K562 (cell line): Measurements from ENCODE around the gene HLA-DMB. TPM values are rescaled to one million over a fixed set of nuclear protein-coding genes. Genes with fewer than 3 reads are reported as not detected.

Experiments used
- ATAC-seq: fragments of 200-7000 bp; cut with Tn5 transposase; 3 replicates; pipeline ENCODE4 v1.9.1; 2020; ENCODE audit warnings: moderate library complexity
- BruUV-seq: library from RNA; stranded (reverse); fragments of 400-500 nt; replicated peaks from 2 replicates; lab custom pipeline; 2021; lab: Mats Ljungman, UMichigan
- CTCF ChIA-PET: fragments of 300-600 bp; formaldehyde crosslinking; extraction: SDS; loops from one replicate; lab custom pipeline; 2021; ENCODE audit warnings: low intra/inter-chr PET ratio; lab: Yijun Ruan, JAX
- POLR2A ChIA-PET: fragments of 300-600, 350-650 bp; sonication (Branson Sonifier 250); formaldehyde crosslinking; extraction: SDS; loops from one replicate; lab custom pipeline; 2021; ENCODE audit warnings: antibody characterized with exemption, inconsistent platforms; lab: Yijun Ruan, JAX
- DNase-seq, 4 experiments: peaks; one replicate each; pipeline versions ENCODE4 v3.0.0 to v3.0.0-alpha.2; 2011 to 2018; ENCODE audit warnings: low spot score in 3 of 4, mixed read lengths in 3 of 4; ENCODE audit errors: extremely low read depth in 1 of 4
- FAIRE-seq: peaks from 2 replicates; lab custom pipeline; 2011; peaks lifted over from hg19 to GRCh38; lab: Jason Lieb, UNC
- H2AFZ ChIP-seq: 2 replicates; pipeline ENCODE4 v1.6.0; 2011; ENCODE audit warnings: low read depth, low read length, control low read depth, inconsistent platforms
- H3K27ac ChIP-seq: fragments of 200-600 bp; 3 replicates; pipeline ENCODE4 v1.8.0; 2011; ENCODE audit warnings: low read depth, mild to moderate bottlenecking, control low read depth, inconsistent platforms, low read length, moderate library complexity, mixed read lengths; ENCODE audit errors: extremely low read depth
- H3K27me3 ChIP-seq, 2 experiments: fragments of 300-600 bp in 1 of 2; 2 replicates in 1 of 2; 3 replicates in 1 of 2; pipeline versions ENCODE4 v1.6.0 to v1.8.0; 2011; ENCODE audit warnings: inconsistent platforms in 2 of 2, low read length in 2 of 2, mild to moderate bottlenecking in 1 of 2, mixed read lengths in 1 of 2, moderate library complexity in 1 of 2; ENCODE audit not compliant: control insufficient read depth in 2 of 2, insufficient read depth in 2 of 2
- H3K36me3 ChIP-seq: fragments of 300-600 bp; 3 replicates; pipeline ENCODE4 v1.8.0; 2011; ENCODE audit warnings: mild to moderate bottlenecking, low read length, inconsistent platforms; ENCODE audit not compliant: control insufficient read depth, insufficient read depth
- H3K4me1 ChIP-seq, 2 experiments: fragments of 200-600 bp in 1 of 2; replicated peaks in 1 of 2; 2 replicates in 1 of 2; 3 replicates in 1 of 2; pipeline versions ENCODE4 v1.5.1 to v1.8.0; 2011; ENCODE audit warnings: inconsistent platforms in 2 of 2, low read length in 2 of 2, mild to moderate bottlenecking in 1 of 2, mixed read lengths in 1 of 2, moderate library complexity in 1 of 2; ENCODE audit not compliant: control insufficient read depth in 2 of 2, insufficient read depth in 2 of 2
- H3K4me2 ChIP-seq: 2 replicates; pipeline ENCODE4 v1.6.1; 2011; ENCODE audit warnings: low read length, control low read depth, inconsistent platforms, mixed read lengths; ENCODE audit not compliant: insufficient read depth
- H3K4me3 ChIP-seq: fragments of 200-600 bp; sonication (generic), shearing (Covaris generic); 2 replicates; pipeline ENCODE4 v1.5.1; 2016; ENCODE audit warnings: control low read depth, inconsistent platforms
- H3K79me2 ChIP-seq: fragments of 200-600 bp; 3 replicates; pipeline ENCODE4 v1.8.0; 2011; ENCODE audit warnings: low read length, inconsistent platforms; ENCODE audit not compliant: control insufficient read depth, insufficient read depth
- H3K9ac ChIP-seq, 2 experiments: 2 replicates each; pipeline versions ENCODE4 v1.6.0 to v1.6.1; 2011; ENCODE audit warnings: low read depth in 2 of 2, low read length in 2 of 2, control low read depth in 1 of 2, inconsistent platforms in 1 of 2, mild to moderate bottlenecking in 1 of 2, mixed read lengths in 1 of 2; ENCODE audit not compliant: insufficient read depth in 1 of 2
- H3K9me1 ChIP-seq: one replicate; pipeline ENCODE4 v1.6.0; 2011; ENCODE audit warnings: inconsistent platforms, mild to moderate bottlenecking, low read length, moderate library complexity; ENCODE audit not compliant: control insufficient read depth, insufficient read depth
- H3K9me3 ChIP-seq: replicated peaks from 2 replicates; pipeline ENCODE4 v1.5.1; 2011; ENCODE audit warnings: low read depth, low read length, inconsistent platforms; ENCODE audit not compliant: control insufficient read depth, insufficient read depth
- H4K20me1 ChIP-seq: replicated peaks from 2 replicates; pipeline ENCODE4 v1.6.1; 2011; ENCODE audit warnings: low read length, inconsistent platforms, mixed read lengths; ENCODE audit not compliant: control insufficient read depth, insufficient read depth
- ATF4 ChIP-seq: fragments of 450-650 bp; formaldehyde crosslinking; IDR thresholded peaks from 2 replicates; pipeline ENCODE4 v1.4.0; 2022; ENCODE audit warnings: mild to moderate bottlenecking, moderate library complexity
- PRMT5 ChIP-seq: sonication (generic); formaldehyde crosslinking; IDR thresholded peaks from 2 replicates; pipeline ENCODE4 v1.5.0; 2020; ENCODE audit warnings: missing genetic modification reagents
- REST ChIP-seq, 2 experiments: fragments of 450-650 bp; formaldehyde crosslinking in 1 of 2; IDR thresholded peaks; 2 replicates each; pipeline versions ENCODE4 v1.4.0 to v1.6.1; 2014 to 2020; ENCODE audit warnings: mild to moderate bottlenecking in 2 of 2, borderline replicate concordance in 1 of 2, low read depth in 1 of 2
- SRSF1 ChIP-seq: fragments of 200-400 bp; formaldehyde crosslinking; IDR thresholded peaks from 2 replicates; pipeline ENCODE4 v1.6.1; 2017; ENCODE audit warnings: mild to moderate bottlenecking, low read depth, low read length, moderate library complexity
- TSHZ1 ChIP-seq: fragments of 250-450 bp; sonication (Bioruptor Pico); IDR thresholded peaks from 2 replicates; pipeline ENCODE4 v1.4.0; 2020; ENCODE audit warnings: mild to moderate bottlenecking, moderate library complexity
- ZBTB26 ChIP-seq: fragments of 450-650 bp; formaldehyde crosslinking; IDR thresholded peaks from 2 replicates; pipeline ENCODE4 v1.4.0; 2022; ENCODE audit warnings: missing genetic modification characterization
- WGBS: fragments of 100-300 bp; shearing (Covaris generic); methylation state at CpG from one replicate; pipeline ENCODE4 v1.1.6; 2016; ENCODE audit warnings: low coverage, mixed read lengths; ENCODE audit not compliant: insufficient coverage; ENCODE audit errors: missing lambda C conversion rate; 5-methylcytosine and 5-hydroxymethylcytosine counted together
- in situ Hi-C: fragments of 300-500 bp; cut with MboI; formaldehyde crosslinking; loops from 4 replicates; pipeline ENCODE4 v1.15.0; 2018; ENCODE audit warnings: inconsistent platforms, mixed read lengths
- intact Hi-C: fragments of 100-400 bp; cut with micrococcal nuclease; formaldehyde crosslinking; loops from 2 replicates; pipeline ENCODE4 v1.14.2; 2022
- polyA plus RNA-seq, 8 experiments: library from polyadenylated mRNA; depleted of rRNA in 4 of 8; stranded (reverse) in 5 of 8; unstranded in 3 of 8; fragments of >200 nt; fragmentation: Nextera tagmentation in 2 of 8; fragmentation: Illumina TruSeq in 1 of 8; extraction: Ambion mirVana in 2 of 8; extraction: Trizol in 1 of 8; gene quantifications; 2 replicates each; pipeline versions ENCODE4 v1.2.1 to v1.2.3, GENCODE V29; 2011 to 2014; ENCODE audit warnings: inconsistent platforms in 1 of 8, missing spikeins in 1 of 8
- total RNA-seq, 7 experiments: library from RNA; depleted of rRNA in 6 of 7; stranded (reverse); fragments of >200 nt in 6 of 7; fragmentation: Illumina TruSeq in 2 of 7; extraction: Trizol in 2 of 7; gene quantifications; 2 replicates each; pipeline versions ENCODE4 v1.2.1 to v1.2.3, GENCODE V29; 2011 to 2021; ENCODE audit warnings: low replicate concordance in 1 of 7

HLA-DMB gene
- total and polyA plus RNA-seq, 9 of the 15 experiments (the other 6 are each of a cell fraction or from before 2014, with no cell fraction given) = 0.38 TPM; not detected in 8

GRCh38 chr6:32912951-32913350 lies 27.9 kb downstream of the HLA-DMB start (continued):
- TF ChIP-seq ZBTB26 (CRISPR knock-in tag) = no peak
- no peak for TF ChIP-seq PRMT5 (CRISPR knock-in tag)
- TF ChIP-seq ATF4 (CRISPR knock-in tag) = no peak
- TF ChIP-seq TSHZ1 = no peak

GRCh38 chr6:32908897-32909296 lies 31.9 kb downstream of the HLA-DMB start:
- no peaks in the 10 kb centered on the region for H3K79me2 ChIP-seq
- no peaks in the 10 kb centered on the region for H3K9me1 ChIP-seq
- FAIRE-seq (no peak), DNase-seq (no peak), ATAC-seq (no peak)
- H3K4me3 ChIP-seq = no peak overlapping the region
- no TSS peak for BruUV-seq
- intact Hi-C loops (no loop called here), in situ Hi-C loops (no loop called here)
- 0% methylated on average over 2 of the region's 2 CpGs for WGBS
- H3K27ac ChIP-seq = no peak overlapping the region
- ChIA-PET POLR2A (interaction anchor here (0.6 to 1.2 kb wide), 2 partner anchors 63 to 233 kb away, joined by 3 read pairs; no protein-coding TSS in a partner anchor), CTCF (no interaction called here)
- H4K20me1 ChIP-seq = no peaks in the 10 kb centered on the region
- peaks cover 4 to 9% of the 10 kb centered on the region in 2 experiments; a peak in 2 of 5 replicates for H3K27me3 ChIP-seq
- H3K4me2 ChIP-seq = no peak overlapping the region
- H3K9ac ChIP-seq = no peak overlapping the region
- H3K4me1 ChIP-seq = no peaks in the 10 kb centered on the region
- H2AFZ ChIP-seq = no peak overlapping the region
- no peaks in the 10 kb centered on the region for H3K9me3 ChIP-seq
- no peaks in the 10 kb centered on the region for H3K36me3 ChIP-seq
- TF ChIP-seq REST (IDR thresholded peaks at IDR 0.05; ENCODE audit: borderline replicate concordance) = no peak
- TF ChIP-seq REST (CRISPR knock-in tag; IDR thresholded peaks at IDR 0.05; ENCODE audit: low read depth) = no peak
- no peak for TF ChIP-seq SRSF1
